MM.1S (cell line): ENCODE results near the gene SYK.

Experiments used
- CTCF ChIP-seq: fragments of 300-600 bp; sonication (generic); IDR thresholded peaks from 2 replicates; pipeline ENCODE4 v1.5.1; 2016; ENCODE audit warnings: antibody characterized with exemption, low read length, mixed read lengths
- EZH2 ChIP-seq: fragments of 300-600 bp; sonication (generic); optimal IDR thresholded peaks from 2 replicates; pipeline ENCODE3; 2017; ENCODE audit warnings: low read depth, mild to moderate bottlenecking, antibody characterized with exemption, low read length, mixed read lengths
- EZH2phosphoT487 ChIP-seq: fragments of 300-600 bp; sonication (generic); IDR thresholded peaks from 2 replicates; pipeline ENCODE4 v1.6.1; 2018; ENCODE audit warnings: antibody characterized with exemption, low read length

GRCh38 chr9:90894986-90895687, 93.5 kb downstream of the SYK start:
- peak; percentile 81 for TF ChIP-seq CTCF
- TF ChIP-seq EZH2phosphoT487: no peak
- no peak for TF ChIP-seq EZH2
